GM12874 (cell line): ENCODE measurements around the gene DGKI.

Experiments
- TF ChIP-seq, protein P1 (sequence below): IDR thresholded peaks from 2 replicates; pipeline ENCODE4 v1.5.1; 2011; ENCODE audit warnings: low read depth, mild to moderate bottlenecking, control low read depth, low read length, moderate library complexity; ENCODE audit not compliant: insufficient read depth

DGKI gene

DNA sequence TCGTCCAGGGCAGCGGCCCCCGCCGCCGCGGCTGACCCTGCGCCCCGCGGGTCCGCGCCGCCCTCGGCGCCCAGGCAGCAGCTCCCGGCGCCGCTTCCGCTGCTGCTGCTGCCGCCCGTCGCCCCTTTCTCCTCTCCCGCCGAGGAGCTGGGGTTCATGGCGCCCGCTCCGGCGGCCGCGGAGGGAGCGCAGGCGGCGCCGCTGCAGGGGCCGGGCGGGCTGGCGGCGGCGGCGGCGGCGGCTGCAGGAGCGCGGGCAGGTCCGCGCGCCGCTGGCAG is 286 bp downstream of the DGKI start:
- TF ChIP-seq, protein P1, sequence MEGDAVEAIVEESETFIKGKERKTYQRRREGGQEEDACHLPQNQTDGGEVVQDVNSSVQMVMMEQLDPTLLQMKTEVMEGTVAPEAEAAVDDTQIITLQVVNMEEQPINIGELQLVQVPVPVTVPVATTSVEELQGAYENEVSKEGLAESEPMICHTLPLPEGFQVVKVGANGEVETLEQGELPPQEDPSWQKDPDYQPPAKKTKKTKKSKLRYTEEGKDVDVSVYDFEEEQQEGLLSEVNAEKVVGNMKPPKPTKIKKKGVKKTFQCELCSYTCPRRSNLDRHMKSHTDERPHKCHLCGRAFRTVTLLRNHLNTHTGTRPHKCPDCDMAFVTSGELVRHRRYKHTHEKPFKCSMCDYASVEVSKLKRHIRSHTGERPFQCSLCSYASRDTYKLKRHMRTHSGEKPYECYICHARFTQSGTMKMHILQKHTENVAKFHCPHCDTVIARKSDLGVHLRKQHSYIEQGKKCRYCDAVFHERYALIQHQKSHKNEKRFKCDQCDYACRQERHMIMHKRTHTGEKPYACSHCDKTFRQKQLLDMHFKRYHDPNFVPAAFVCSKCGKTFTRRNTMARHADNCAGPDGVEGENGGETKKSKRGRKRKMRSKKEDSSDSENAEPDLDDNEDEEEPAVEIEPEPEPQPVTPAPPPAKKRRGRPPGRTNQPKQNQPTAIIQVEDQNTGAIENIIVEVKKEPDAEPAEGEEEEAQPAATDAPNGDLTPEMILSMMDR: no peak

DNA sequence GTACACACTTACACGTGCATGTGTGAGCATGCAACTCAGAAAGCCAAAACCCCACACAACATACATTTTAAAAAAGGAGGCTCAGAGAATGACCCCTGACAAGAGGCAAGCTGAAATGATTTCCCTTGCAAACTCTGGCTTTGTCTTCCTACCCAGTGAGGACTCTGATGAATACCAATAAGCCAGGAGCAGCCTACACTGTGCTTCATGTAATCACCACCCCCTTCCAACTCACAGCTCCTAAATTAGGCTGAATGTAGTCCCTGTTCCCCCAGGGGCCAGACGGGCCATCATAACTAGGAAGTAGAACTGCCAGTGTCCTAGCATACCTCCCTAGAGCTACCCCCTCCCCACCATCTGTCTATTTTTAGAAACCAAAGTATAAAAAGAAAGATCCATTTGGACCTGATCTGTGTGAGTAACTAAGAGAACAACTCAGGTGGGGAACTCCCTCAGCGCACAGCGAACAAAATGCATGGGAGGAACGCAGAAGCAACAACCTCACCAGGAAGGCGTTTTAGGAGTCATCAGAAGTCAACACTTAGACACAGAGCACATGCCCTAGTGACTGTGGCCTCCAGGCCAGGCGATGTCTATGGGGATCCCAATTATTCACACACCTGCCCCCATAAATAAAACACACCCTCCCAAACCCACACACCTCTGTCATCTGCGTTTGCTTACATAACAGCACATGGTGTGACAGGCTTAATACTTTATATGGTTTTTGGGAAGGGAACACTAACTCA is 1.9 kb downstream of the DGKI start:
- TF ChIP-seq, protein P1: no peak

DNA sequence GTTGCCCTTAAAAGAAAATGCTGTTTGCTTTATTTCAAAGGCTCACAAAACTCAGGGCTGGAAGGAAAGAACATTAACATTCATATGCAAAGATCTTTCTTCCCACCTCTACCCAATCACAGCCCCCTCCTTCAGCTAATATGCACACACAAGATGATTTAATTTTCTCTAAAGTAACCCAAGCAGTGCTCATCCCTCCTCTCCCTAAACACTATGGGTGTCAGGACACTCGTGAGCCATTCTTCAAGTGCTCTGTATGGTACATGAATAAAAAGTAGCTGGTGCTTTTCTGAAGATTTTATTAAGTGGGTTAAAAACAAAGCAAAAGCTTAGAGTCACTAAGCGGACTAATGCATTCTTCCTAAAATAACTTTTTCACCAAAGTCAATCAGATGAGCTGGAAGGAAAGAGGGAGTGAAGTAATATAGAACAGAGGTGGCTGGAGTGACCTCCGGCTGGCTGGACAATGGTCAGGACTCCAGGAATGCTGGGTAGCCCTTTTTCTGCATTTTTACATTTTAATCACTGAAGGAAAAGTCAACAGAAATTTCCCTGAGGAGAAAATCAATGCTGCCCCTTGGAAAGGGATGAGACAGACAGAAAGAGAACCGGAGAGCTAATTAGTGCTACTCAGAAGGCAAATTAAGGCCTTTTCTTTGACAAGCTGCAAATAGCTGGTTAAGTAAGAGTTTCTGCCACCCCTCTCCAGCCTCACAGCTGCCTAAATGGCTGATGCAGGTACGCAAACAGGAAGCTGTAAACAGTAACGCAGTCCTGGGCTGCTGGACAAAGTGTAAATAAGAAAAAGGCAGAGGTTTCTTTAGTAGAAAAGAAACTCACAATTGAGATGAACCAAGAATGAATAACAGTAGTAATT is 6.6 kb downstream of the DGKI start:
- TF ChIP-seq, protein P1: no peak

DNA sequence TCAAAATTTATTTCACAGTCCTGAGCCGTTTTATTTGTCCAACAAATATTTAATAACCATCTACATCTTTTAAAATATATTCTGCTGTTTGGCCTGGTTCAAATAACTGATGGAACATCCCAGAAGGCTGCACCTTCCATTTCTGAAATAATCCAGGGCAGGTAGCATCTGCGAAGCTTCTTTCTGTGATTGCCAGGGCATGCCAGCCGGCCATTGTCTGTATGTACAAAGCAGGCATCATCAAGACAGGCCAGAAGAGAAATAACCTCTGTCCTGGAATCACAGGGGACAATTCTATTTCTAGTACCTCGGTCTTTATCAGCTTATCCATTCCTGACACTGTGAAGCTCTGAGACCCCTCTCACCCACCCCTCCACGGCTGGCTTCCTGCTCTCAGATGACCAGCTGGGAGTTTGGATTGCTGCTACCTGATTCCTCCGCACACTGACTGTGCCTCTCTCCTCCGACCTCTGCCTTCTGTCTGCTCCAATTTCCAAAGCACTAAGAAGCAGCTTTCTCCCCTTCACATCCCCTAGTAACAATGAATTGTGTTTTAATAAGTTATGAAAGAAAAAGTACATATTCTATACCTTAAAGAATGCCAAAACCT is 8.0 kb downstream of the DGKI start:
- TF ChIP-seq, protein P1: no peak

DNA sequence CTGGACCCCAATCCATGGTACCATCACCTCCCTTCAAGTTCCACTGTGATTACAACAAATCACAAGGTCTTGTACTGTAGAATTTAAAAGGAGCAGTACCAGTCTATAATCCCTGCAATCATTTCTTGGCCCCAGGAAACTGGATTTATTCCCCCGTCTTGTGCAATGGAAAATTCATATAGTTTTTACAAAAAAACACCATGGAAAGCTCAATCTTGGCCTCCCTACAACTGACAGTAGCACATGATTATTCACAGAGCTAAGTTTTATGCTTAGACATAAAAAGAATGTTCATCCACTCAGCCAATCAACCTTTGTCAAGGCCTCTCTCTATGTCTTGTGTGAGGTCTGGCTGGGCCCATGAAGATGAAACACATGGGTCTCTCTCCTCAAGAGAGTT is 10.2 kb downstream of the DGKI start:
- TF ChIP-seq, protein P1: no peak

DNA sequence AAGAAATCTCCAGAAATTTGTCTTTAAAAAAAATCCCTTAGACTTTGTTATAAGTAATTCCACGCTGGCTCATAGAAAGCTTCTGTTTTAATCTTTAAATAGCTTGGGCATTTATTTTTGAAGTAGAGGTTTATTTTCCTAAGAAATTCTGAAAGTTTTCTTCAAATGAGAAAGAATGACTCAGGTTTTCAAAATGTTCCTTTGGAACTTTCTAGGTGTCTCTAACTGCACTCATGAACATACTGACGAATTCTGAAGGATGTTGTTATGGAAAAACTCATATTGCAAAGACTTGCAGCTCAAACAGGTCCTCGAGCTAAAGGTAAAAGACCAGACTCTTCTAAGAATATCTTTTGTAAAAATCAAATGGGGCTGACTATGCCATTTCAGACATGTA is 10.7 kb downstream of the DGKI start:
- TF ChIP-seq, protein P1: no peak

DNA sequence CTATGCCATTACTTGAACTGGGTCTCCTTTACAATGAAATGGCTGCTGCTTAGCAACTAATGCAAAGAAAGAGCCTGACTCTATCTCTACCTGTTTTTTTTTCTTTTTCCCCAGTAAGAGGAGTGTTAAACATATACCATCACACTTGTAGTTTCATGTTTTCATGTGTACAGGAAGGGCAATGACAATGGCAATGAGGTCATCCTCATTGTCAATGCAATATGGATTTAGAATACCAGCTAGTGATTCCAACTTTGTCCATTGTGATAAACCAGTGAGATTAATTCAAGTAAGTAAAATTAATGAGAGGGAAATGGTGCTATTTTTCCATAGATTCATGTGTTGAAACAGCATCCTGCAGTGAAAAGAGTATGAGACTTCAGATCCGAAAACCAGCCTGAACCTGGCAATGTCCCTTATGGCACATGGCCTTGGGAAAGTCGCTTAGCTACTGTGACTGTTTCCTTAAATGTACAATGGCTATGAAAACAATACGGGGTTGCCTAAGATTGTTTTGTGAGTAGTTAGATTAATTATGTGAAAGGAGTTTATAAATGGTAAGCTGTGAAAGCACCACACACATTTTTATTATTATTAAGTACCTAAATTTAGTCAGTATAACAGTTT is 11.2 kb downstream of the DGKI start:
- TF ChIP-seq, protein P1: no peak
